Neuron (in vitro differentiated cells): ENCODE data around the gene ATP1A2.
A peak's percentile ranks its signal among the peaks of the same experiment; 100 is the strongest.
"Not testable (repeated sequence)": the region's sequence is repeated elsewhere in the genome, so short reads cannot be mapped to it uniquely, and the experiment has no call there.

Experiments used
- H2AFZ ChIP-seq: one replicate; pipeline ENCODE4 v1.6.1; 2013; ENCODE audit warnings: low read depth, mild to moderate bottlenecking, inconsistent platforms, low read length, moderate library complexity
- H3K27me3 ChIP-seq: one replicate; pipeline ENCODE4 v1.6.1; 2013; ENCODE audit warnings: low read length; ENCODE audit not compliant: insufficient read depth
- H3K36me3 ChIP-seq: one replicate; pipeline ENCODE4 v1.6.1; 2013; ENCODE audit warnings: low read length; ENCODE audit not compliant: insufficient read depth
- H3K4me1 ChIP-seq: one replicate; pipeline ENCODE4 v1.6.1; 2013; ENCODE audit warnings: low read length; ENCODE audit not compliant: insufficient read depth
- H3K4me3 ChIP-seq: 2 replicates; pipeline ENCODE4 v1.5.1; 2013; ENCODE audit warnings: mild to moderate bottlenecking, low read length, moderate library complexity
- H3K9me3 ChIP-seq: one replicate; pipeline ENCODE4 v1.6.1; 2013; ENCODE audit warnings: low read length

Gene ATP1A2

GRCh38 chr1:160099716-160100375, 15.7 kb upstream of the ATP1A2 start:
- no peak overlapping the region for H3K4me3 ChIP-seq
- H2AFZ ChIP-seq, result peak overlapping the region; percentile 63
- H3K4me1 ChIP-seq, result peaks cover 48% of the 10 kb centered on the region

GRCh38 chr1:160101037-160101716, 14.4 kb upstream of the ATP1A2 start:
- H3K4me3 ChIP-seq, result no peak overlapping the region
- H3K9me3 ChIP-seq, result no peaks in the 10 kb centered on the region
- H3K27me3 ChIP-seq, result no peaks in the 10 kb centered on the region
- no peak overlapping the region for H2AFZ ChIP-seq
- peaks cover 36% of the 10 kb centered on the region for H3K4me1 ChIP-seq
- no peaks in the 10 kb centered on the region for H3K36me3 ChIP-seq

More at GRCh38 chr1:160099716-160100375, 15.7 kb upstream of the ATP1A2 start:
- Histone ChIP-seq H3K27me3 (no peaks in the 10 kb centered on the region), H3K36me3 (no peaks in the 10 kb centered on the region), H3K9me3 (no peaks in the 10 kb centered on the region)

DNA sequence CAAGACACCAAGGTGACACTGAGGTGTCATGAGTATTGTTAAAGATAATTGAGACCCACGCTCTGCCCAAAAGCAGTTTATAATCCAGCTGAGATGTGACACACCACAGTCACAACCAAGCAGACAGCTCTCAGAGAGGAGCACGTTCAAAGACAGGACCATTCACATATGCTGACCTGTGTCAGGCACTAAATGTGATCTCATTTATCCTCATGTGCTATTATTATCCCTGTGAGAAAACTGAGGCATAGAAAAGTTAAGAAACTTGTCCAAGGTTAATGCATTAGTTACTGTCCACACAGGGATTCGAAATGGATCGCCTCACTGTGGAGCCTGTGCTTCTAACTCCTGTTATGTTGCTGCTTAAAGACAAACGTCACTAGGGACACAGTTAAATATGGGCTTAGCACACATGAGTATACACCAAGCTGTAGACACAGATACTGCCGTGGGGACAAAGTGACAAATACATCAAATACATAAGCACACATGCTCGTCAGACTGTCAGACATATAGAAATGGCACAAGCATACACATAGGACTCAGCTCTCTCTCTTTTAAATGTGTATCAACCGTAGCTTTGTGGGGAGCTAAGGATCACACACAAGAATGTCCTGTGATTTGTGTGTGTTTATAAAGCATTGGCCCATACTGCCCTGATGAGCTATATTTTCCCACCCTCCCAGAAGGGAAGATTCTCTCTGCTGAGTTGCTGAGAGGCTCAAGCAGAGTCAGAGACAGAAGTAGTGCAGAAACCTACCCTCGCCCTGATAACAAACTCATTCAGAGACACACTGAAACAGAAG, 13.6 kb upstream of the ATP1A2 start:
- H2AFZ ChIP-seq, result no peak overlapping the region
- peaks cover 33% of the 10 kb centered on the region for H3K4me1 ChIP-seq
- no peaks in the 10 kb centered on the region for H3K36me3 ChIP-seq
- H3K9me3 ChIP-seq, result no peaks in the 10 kb centered on the region
- H3K27me3 ChIP-seq, result no peaks in the 10 kb centered on the region
- H3K4me3 ChIP-seq, result no peak overlapping the region

DNA sequence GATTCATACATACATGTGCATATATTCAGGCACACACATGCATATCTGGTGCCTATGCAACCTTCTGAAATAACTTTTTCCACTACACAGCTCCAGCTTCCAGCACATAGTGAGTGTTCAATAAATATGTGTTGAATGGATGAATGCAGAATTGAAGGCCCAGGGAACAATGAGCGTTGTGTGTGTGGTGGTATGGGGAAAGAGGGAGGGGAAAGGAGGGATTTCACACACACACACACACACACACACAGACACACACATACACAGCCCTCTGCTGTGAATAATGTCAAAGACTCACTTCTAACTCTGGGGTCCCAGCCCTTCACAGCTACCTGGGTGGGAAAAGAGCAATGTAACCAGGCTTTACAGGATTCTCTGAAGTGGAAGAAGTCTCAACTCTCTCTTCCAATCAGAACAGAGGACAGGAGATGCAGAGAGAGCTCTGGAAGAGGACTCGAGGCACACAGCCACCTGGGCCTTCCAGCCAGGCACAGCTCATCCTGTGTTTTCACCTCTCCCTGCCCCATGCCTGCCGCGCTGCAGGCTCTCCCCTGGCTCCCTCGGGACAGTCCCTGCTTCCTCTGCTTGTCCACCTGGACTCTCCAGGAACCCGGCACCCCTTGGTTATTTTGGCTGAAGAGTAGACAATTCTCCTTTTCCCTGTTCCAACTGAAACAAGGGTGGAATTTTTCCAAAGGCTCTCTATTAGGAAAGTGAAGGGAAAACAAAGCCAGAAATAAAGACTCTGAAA, 11.7 kb upstream of the ATP1A2 start:
- H3K4me1 ChIP-seq, result peaks cover 29% of the 10 kb centered on the region
- H2AFZ ChIP-seq, result no peak overlapping the region
- H3K27me3 ChIP-seq, result no peaks in the 10 kb centered on the region
- no peaks in the 10 kb centered on the region for H3K9me3 ChIP-seq
- no peak overlapping the region for H3K4me3 ChIP-seq
- H3K36me3 ChIP-seq, result no peaks in the 10 kb centered on the region

DNA sequence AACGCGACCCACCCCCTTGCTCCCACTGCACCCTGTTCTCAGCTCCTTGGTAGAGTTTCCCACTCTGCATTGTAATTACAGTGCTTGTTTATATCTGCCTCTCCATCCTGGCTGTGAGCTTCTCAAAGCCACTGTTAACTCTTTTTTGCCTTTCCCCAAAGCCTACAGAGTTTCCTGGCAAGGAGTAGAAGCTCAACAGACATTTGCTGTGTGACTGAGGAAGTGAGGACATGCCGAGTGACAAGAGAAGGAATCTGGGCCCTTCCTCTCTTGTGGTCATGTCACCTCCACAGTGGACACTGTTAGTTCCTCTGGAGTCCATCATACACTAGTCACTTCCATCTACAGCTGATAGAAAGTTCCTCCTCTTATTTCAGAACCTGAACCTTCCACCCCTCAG, 11.1 kb upstream of the ATP1A2 start:
- no peaks in the 10 kb centered on the region for H3K36me3 ChIP-seq
- H3K4me3 ChIP-seq, result no peak overlapping the region
- no peak overlapping the region for H2AFZ ChIP-seq
- peaks cover 30% of the 10 kb centered on the region for H3K4me1 ChIP-seq
- no peaks in the 10 kb centered on the region for H3K9me3 ChIP-seq
- no peaks in the 10 kb centered on the region for H3K27me3 ChIP-seq

- H3K4me3 ChIP-seq, result no peak overlapping the region
- H3K36me3 ChIP-seq, result no peaks in the 10 kb centered on the region
- H3K4me1 ChIP-seq, result peaks cover 35% of the 10 kb centered on the region
- no peaks in the 10 kb centered on the region for H3K27me3 ChIP-seq
- H2AFZ ChIP-seq, result no peak overlapping the region
- H3K9me3 ChIP-seq, result no peaks in the 10 kb centered on the region
Observed at GRCh38 chr1:160105155-160105554, 10.4 kb upstream of the ATP1A2 start.

- Histone ChIP-seq H3K4me1 (peaks cover 20% of the 10 kb centered on the region), H3K4me3 (no peak overlapping the region), H2AFZ (no peak overlapping the region), H3K27me3 (no peaks in the 10 kb centered on the region), H3K36me3 (no peaks in the 10 kb centered on the region), H3K9me3 (no peaks in the 10 kb centered on the region)
Observed at GRCh38 chr1:160107512-160107911, 8.0 kb upstream of the ATP1A2 start.

GRCh38 chr1:160108888-160109662, 6.5 kb upstream of the ATP1A2 start:
- Histone ChIP-seq H3K4me3 (no peak overlapping the region), H3K36me3 (no peaks in the 10 kb centered on the region), H2AFZ (no peak overlapping the region), H3K4me1 (peaks cover 13% of the 10 kb centered on the region), H3K9me3 (no peaks in the 10 kb centered on the region), H3K27me3 (no peaks in the 10 kb centered on the region)

DNA sequence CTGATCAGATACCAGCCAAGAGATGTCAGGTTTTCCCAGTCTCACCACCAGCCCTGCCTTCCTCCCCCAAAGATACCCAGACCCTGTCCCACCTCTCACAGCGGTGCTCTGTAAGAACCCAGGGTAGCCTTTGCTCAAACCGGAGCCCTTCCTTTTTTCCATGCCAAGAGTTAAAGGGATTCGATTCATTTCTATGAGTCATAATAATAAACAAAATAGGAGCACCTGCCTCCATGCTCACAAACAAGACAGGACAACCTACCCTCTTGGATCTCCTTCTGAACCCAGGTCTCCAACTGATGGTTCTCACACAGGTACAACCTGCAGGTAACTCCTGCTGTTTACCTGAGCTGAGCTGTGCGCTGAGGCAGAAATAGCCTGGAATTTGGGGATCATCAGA, 5.9 kb upstream of the ATP1A2 start:
- no peak overlapping the region for H2AFZ ChIP-seq

DNA sequence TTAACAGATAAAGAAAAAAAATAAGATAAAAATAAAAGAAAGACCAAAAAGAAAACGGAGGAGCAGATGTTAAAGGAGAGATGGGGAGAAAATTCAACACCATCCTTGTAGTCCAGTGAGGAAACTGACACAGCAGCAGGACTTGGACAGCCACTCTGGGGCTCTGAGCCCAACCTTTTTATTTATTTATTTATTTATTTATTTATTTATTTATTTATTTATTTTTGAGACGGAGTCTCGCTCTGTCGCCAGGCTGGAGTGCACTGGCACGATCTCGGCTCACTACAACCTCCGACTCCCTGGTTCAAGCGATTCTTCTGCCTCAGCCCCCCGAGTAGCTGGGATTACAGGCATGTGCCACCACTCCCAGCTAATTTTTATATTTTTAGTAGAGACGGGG, 4.1 kb upstream of the ATP1A2 start:
- not testable (repeated sequence) for H3K27me3 ChIP-seq, H2AFZ ChIP-seq, H3K4me3 ChIP-seq, H3K9me3 ChIP-seq, H3K36me3 ChIP-seq
- peaks cover 18% of the 10 kb centered on the region for H3K4me1 ChIP-seq

More for the DNA sequence above, 5.9 kb upstream of the ATP1A2 start:
- no peaks in the 10 kb centered on the region for H3K27me3 ChIP-seq
- no peak overlapping the region for H3K4me3 ChIP-seq
- no peaks in the 10 kb centered on the region for H3K36me3 ChIP-seq
- no peaks in the 10 kb centered on the region for H3K9me3 ChIP-seq
- H3K4me1 ChIP-seq, result peaks cover 13% of the 10 kb centered on the region

- H3K36me3 ChIP-seq, result no peaks in the 10 kb centered on the region
Observed at GRCh38 chr1:160112357-160112756, 3.2 kb upstream of the ATP1A2 start.

GRCh38 chr1:160113407-160113806, 2.2 kb upstream of the ATP1A2 start:
- no peak overlapping the region for H2AFZ ChIP-seq
- no peaks in the 10 kb centered on the region for H3K27me3 ChIP-seq
- H3K9me3 ChIP-seq, result no peaks in the 10 kb centered on the region
- H3K4me3 ChIP-seq, result no peak overlapping the region
- H3K4me1 ChIP-seq, result peaks cover 27% of the 10 kb centered on the region
- H3K36me3 ChIP-seq, result no peaks in the 10 kb centered on the region

More at GRCh38 chr1:160112357-160112756, 3.2 kb upstream of the ATP1A2 start:
- Histone ChIP-seq H3K4me3 (no peak overlapping the region), H3K27me3 (no peaks in the 10 kb centered on the region), H3K9me3 (no peaks in the 10 kb centered on the region), H3K4me1 (peaks cover 18% of the 10 kb centered on the region), H2AFZ (no peak overlapping the region)
